T-helper 1 cell treated with Interleukin-12 subunit alpha and Interleukin-12 subunit beta and Interleukin-4 antibody, amounts not matched to agents 30 μg/mL and 1 μg/mL, for 36 hours (primary cell): Measurements from ENCODE around the gene ZNF30.
"Not testable (repeated sequence)": the region's sequence is repeated elsewhere in the genome, so short reads cannot be mapped to it uniquely, and the experiment has no call there.

Source experiments
- H3K27ac Mint-ChIP-seq: one replicate; pipeline ENCODE4 v1.8.0; 2021; ENCODE audit warnings: mild to moderate bottlenecking, mixed read lengths
- H3K27me3 Mint-ChIP-seq: one replicate; pipeline ENCODE4 v1.8.0; 2021; ENCODE audit warnings: low read depth, mixed read lengths
- H3K36me3 Mint-ChIP-seq: one replicate; pipeline ENCODE4 v1.8.0; 2021; ENCODE audit warnings: low read depth, mixed read lengths
- H3K4me1 Mint-ChIP-seq: one replicate; pipeline ENCODE4 v1.8.0; 2021; ENCODE audit warnings: low read depth, mixed read lengths
- H3K4me3 Mint-ChIP-seq: one replicate; pipeline ENCODE4 v1.8.0; 2021; ENCODE audit warnings: mild to moderate bottlenecking, moderate library complexity, mixed read lengths
- H3K9me3 Mint-ChIP-seq: one replicate; pipeline ENCODE4 v1.8.0; 2021; ENCODE audit warnings: mixed read lengths

ZNF30 gene

GRCh38 chr19:34926685-34927375 lies at the start of gene ZNF30:
Gene ZNF30, plus strand, starts transcription at chr19:34926903. Its CDS starts 3,045 bp downstream, at chr19:34929948.
- Mint-ChIP-seq H3K4me3 (peak within 1 kb of the TSS; percentile 87), H3K4me1 (peaks cover 12% of the 10 kb centered on the region), H3K9me3 (peaks cover under 1% of the 10 kb centered on the region), H3K36me3 (peaks cover 8% of the 10 kb centered on the region), H3K27ac (peak within 1 kb of the TSS; percentile 34), H3K27me3 (no peaks in the 10 kb centered on the region)

GRCh38 chr19:34879563-34879962 lies 47.1 kb upstream of the ZNF30 start:
- Mint-ChIP-seq H3K27ac (no peak overlapping the region), H3K4me3 (no peak overlapping the region), H3K27me3 (no peaks in the 10 kb centered on the region)

GRCh38 chr19:34880034-34880433 lies 46.7 kb upstream of the ZNF30 start:
- Mint-ChIP-seq H3K4me3 (no peak overlapping the region), H3K4me1 (no peaks in the 10 kb centered on the region), H3K36me3 (peaks cover 2% of the 10 kb centered on the region), H3K27ac (no peak overlapping the region), H3K27me3 (no peaks in the 10 kb centered on the region), H3K9me3 (peaks cover 20% of the 10 kb centered on the region)

More at GRCh38 chr19:34879563-34879962, 47.1 kb upstream of the ZNF30 start:
- H3K36me3 Mint-ChIP-seq: peaks cover 2% of the 10 kb centered on the region
- peaks cover 16% of the 10 kb centered on the region for H3K9me3 Mint-ChIP-seq
- no peaks in the 10 kb centered on the region for H3K4me1 Mint-ChIP-seq

GRCh38 chr19:34881982-34882381 lies 44.7 kb upstream of the ZNF30 start:
- Mint-ChIP-seq H3K4me1 (no peaks in the 10 kb centered on the region), H3K36me3 (peaks cover 2% of the 10 kb centered on the region), H3K4me3 (no peak overlapping the region), H3K27me3 (no peaks in the 10 kb centered on the region), H3K27ac (no peak overlapping the region), H3K9me3 (peaks cover 33% of the 10 kb centered on the region)

- no peak overlapping the region for H3K27ac Mint-ChIP-seq
- H3K9me3 Mint-ChIP-seq: peaks cover 38% of the 10 kb centered on the region
- H3K4me3 Mint-ChIP-seq: no peak overlapping the region
- no peaks in the 10 kb centered on the region for H3K27me3 Mint-ChIP-seq
- no peaks in the 10 kb centered on the region for H3K4me1 Mint-ChIP-seq
- no peaks in the 10 kb centered on the region for H3K36me3 Mint-ChIP-seq
These were observed 38.6 kb upstream of the ZNF30 start for GRCh38 chr19:34888091-34888490.

GRCh38 chr19:34900245-34900644 lies 26.5 kb upstream of the ZNF30 start:
- no peaks in the 10 kb centered on the region for H3K36me3 Mint-ChIP-seq

GRCh38 chr19:34904664-34905527 lies 21.8 kb upstream of the ZNF30 start:
- Mint-ChIP-seq H3K27me3 (peaks cover 28% of the 10 kb centered on the region), H3K27ac (peak overlapping the region; percentile 53), H3K4me1 (peaks cover 3% of the 10 kb centered on the region), H3K36me3 (peaks cover 2% of the 10 kb centered on the region), H3K4me3 (no peak overlapping the region), H3K9me3 (peaks cover 17% of the 10 kb centered on the region)

More at GRCh38 chr19:34900245-34900644, 26.5 kb upstream of the ZNF30 start:
- peaks cover 9% of the 10 kb centered on the region for H3K27me3 Mint-ChIP-seq
- no peak overlapping the region for H3K27ac Mint-ChIP-seq
- H3K4me1 Mint-ChIP-seq: peaks cover 2% of the 10 kb centered on the region
- H3K9me3 Mint-ChIP-seq: peaks cover 12% of the 10 kb centered on the region
- no peak overlapping the region for H3K4me3 Mint-ChIP-seq

- Mint-ChIP-seq H3K36me3 (no peaks in the 10 kb centered on the region), H3K4me1 (no peaks in the 10 kb centered on the region)
These were observed 15.9 kb upstream of the ZNF30 start for GRCh38 chr19:34910770-34911169.

GRCh38 chr19:34917144-34917543 lies 9.6 kb upstream of the ZNF30 start:
- H3K9me3 Mint-ChIP-seq: peaks cover 49% of the 10 kb centered on the region
- H3K27me3 Mint-ChIP-seq, H3K27ac Mint-ChIP-seq, H3K36me3 Mint-ChIP-seq, H3K4me1 Mint-ChIP-seq, H3K4me3 Mint-ChIP-seq: not testable (repeated sequence)

More at GRCh38 chr19:34910770-34911169, 15.9 kb upstream of the ZNF30 start:
- peaks cover 14% of the 10 kb centered on the region for H3K27me3 Mint-ChIP-seq
- peaks cover 20% of the 10 kb centered on the region for H3K9me3 Mint-ChIP-seq
- H3K4me3 Mint-ChIP-seq: no peak overlapping the region
- no peak overlapping the region for H3K27ac Mint-ChIP-seq

- H3K4me3 Mint-ChIP-seq: no peak overlapping the region
- no peak overlapping the region for H3K27ac Mint-ChIP-seq
- no peaks in the 10 kb centered on the region for H3K27me3 Mint-ChIP-seq
- peaks cover 46% of the 10 kb centered on the region for H3K9me3 Mint-ChIP-seq
- H3K4me1 Mint-ChIP-seq: no peaks in the 10 kb centered on the region
- H3K36me3 Mint-ChIP-seq: no peaks in the 10 kb centered on the region
These were observed 8.5 kb upstream of the ZNF30 start for GRCh38 chr19:34918190-34918589.

GRCh38 chr19:34920090-34920786 lies 6.5 kb upstream of the ZNF30 start:
- not testable (repeated sequence) for H3K4me3 Mint-ChIP-seq, H3K4me1 Mint-ChIP-seq, H3K27ac Mint-ChIP-seq, H3K36me3 Mint-ChIP-seq, H3K27me3 Mint-ChIP-seq
- H3K9me3 Mint-ChIP-seq: peaks cover 42% of the 10 kb centered on the region

GRCh38 chr19:34925278-34925855 lies 1.3 kb upstream of the ZNF30 start:
- Mint-ChIP-seq H3K4me1 (peaks cover 12% of the 10 kb centered on the region), H3K9me3 (peaks cover 8% of the 10 kb centered on the region), H3K36me3 (peaks cover 5% of the 10 kb centered on the region), H3K27me3 (no peaks in the 10 kb centered on the region), H3K27ac (no peak overlapping the region), H3K4me3 (no peak overlapping the region)

- Mint-ChIP-seq H3K27me3 (no peaks in the 10 kb centered on the region), H3K9me3 (peaks cover 2% of the 10 kb centered on the region), H3K27ac (no peak overlapping the region), H3K36me3 (peaks cover 5% of the 10 kb centered on the region), H3K4me3 (peak overlapping the region; percentile 87), H3K4me1 (peaks cover 12% of the 10 kb centered on the region)
These were observed 380 bp upstream of the ZNF30 start for GRCh38 chr19:34926361-34926684.

GRCh38 chr19:34932494-34932893 lies 5.8 kb downstream of the ZNF30 start:
- H3K4me3 Mint-ChIP-seq: no peak overlapping the region
- H3K4me1 Mint-ChIP-seq: peaks cover 4% of the 10 kb centered on the region
- H3K36me3 Mint-ChIP-seq: peaks cover 37% of the 10 kb centered on the region
- H3K27me3 Mint-ChIP-seq: no peaks in the 10 kb centered on the region
- no peak overlapping the region for H3K27ac Mint-ChIP-seq
- H3K9me3 Mint-ChIP-seq: peaks cover 17% of the 10 kb centered on the region
